H1 (cell line): ENCODE data around the gene C22orf31. TPM values are rescaled to one million over a fixed set of nuclear protein-coding genes. Genes with fewer than 3 reads are reported as not detected.

ENCODE experiments used
- ASH2L ChIP-seq: fragments of 200-600, 300-600 bp; sonication (generic); IDR thresholded peaks from one replicate; pipeline ENCODE4 v1.7.1; 2017; ENCODE audit warnings: low read length
- ATF2 ChIP-seq: IDR thresholded peaks from 2 replicates; pipeline ENCODE4 v1.6.1; 2012; ENCODE audit warnings: low read length, inconsistent platforms
- EP300 ChIP-seq, 2 experiments: IDR thresholded peaks; 1 replicate in 1 of 2; 2 replicates in 1 of 2; pipeline ENCODE4 v1.6.1; 2011 to 2012; ENCODE audit warnings: low read depth in 2 of 2, low read length in 2 of 2, mild to moderate bottlenecking in 2 of 2, borderline replicate concordance in 1 of 2, inconsistent platforms in 1 of 2, moderate library complexity in 1 of 2
- HDAC2 ChIP-seq, 2 experiments: fragments of 300-600 bp in 1 of 2; sonication (generic) in 1 of 2; IDR thresholded peaks; 2 replicates each; pipeline ENCODE4 v1.6.1; 2011 to 2012; ENCODE audit warnings: low read depth in 2 of 2, low read length in 2 of 2, mild to moderate bottlenecking in 2 of 2, moderate library complexity in 2 of 2, borderline replicate concordance in 1 of 2, inconsistent platforms in 1 of 2
- polyA plus RNA-seq, 7 experiments: library from polyadenylated mRNA; depleted of rRNA in 3 of 7; stranded (reverse) in 5 of 7; unstranded in 2 of 7; fragments of >200 nt in 5 of 7; fragments of 200-250 nt in 2 of 7; gene quantifications; 1 replicate in 5 of 7; 2 replicates in 1 of 7; 4 replicates in 1 of 7; pipeline versions ENCODE4 v1.2.1 to v1.2.3, GENCODE V29; 2011 to 2013; ENCODE audit warnings: missing spikeins in 2 of 7, mixed read lengths in 2 of 7
- total RNA-seq: library from RNA; stranded (reverse); fragmentation: NEBNext Ultra II Directional; extraction: Animal tissue kit (Norgen Biotek cat#: 25700); gene quantifications from 2 replicates; pipeline ENCODE4 v1.2.1, GENCODE V29; 2021

The C22orf31 gene
- total and polyA plus RNA-seq, 2 of the 8 experiments (the other 6 are each of a cell fraction or from before 2014, with no cell fraction given), result not detected

GRCh38 chr22:29093030-29093429 lies 31.4 kb upstream of the C22orf31 start (continued):
- TF ChIP-seq ATF2, result no peak
- TF ChIP-seq HDAC2 (IDR thresholded peaks at IDR 0.05; ENCODE audit: borderline replicate concordance in 1 of 2, low read depth in 2 of 2, low read length in 2 of 2), result no peak
- TF ChIP-seq EP300 (IDR thresholded peaks at IDR 0.05; ENCODE audit: borderline replicate concordance in 1 of 2, low read depth in 2 of 2, low read length in 2 of 2), result no peak
- TF ChIP-seq ASH2L, result no peak
